Measurements from ENCODE around the gene CELA2B. TPM values are rescaled to one million over a fixed set of nuclear protein-coding genes. Genes with fewer than 3 reads are reported as not detected.

CELA2B gene
- total RNA-seq, 4 donors from 2014 or later = not detected

GRCh38 chr1:15501208-15502032 lies 25.5 kb downstream of the CELA2B start:
- ATAC-seq = peak in 1 of 2 donors; percentile 66

GRCh38 chr1:15504436-15504835 lies 28.5 kb downstream of the CELA2B start:
- ATAC-seq = no peak
- peaks cover 0 to 7% of the 10 kb centered on the region in 2 donors for H3K4me1 ChIP-seq
- H3K27me3 ChIP-seq = no peaks in the 10 kb centered on the region
- in situ Hi-C loops (cut with MboI; ENCODE audit: low sequenced_read_pairs in 4 of 4) = no loop called here
- H3K9me3 ChIP-seq = no peaks in the 10 kb centered on the region
- TF ChIP-seq POLR2A (IDR thresholded peaks at IDR 0.05) = no peak
- TF ChIP-seq CTCF (IDR thresholded peaks at IDR 0.05 in 4 of 5, conservative IDR thresholded peaks at IDR 0.05 in 1 of 5) = no peak
- DNase-seq = no peak
- no peak overlapping the region for H3K4me3 ChIP-seq
- H3K36me3 ChIP-seq = peaks cover 0 to 18% of the 10 kb centered on the region in 2 donors
- no peak overlapping the region for H3K27ac ChIP-seq
- intact Hi-C loops (cut with DNase I; ENCODE audit: low total_unique reads) = no loop called here

More at GRCh38 chr1:15501208-15502032, 25.5 kb downstream of the CELA2B start:
- no peak for DNase-seq
- H3K27me3 ChIP-seq = no peaks in the 10 kb centered on the region
- no peak overlapping the region for H3K4me3 ChIP-seq
- H3K36me3 ChIP-seq = peaks cover 0 to 17% of the 10 kb centered on the region in 2 donors
- H3K9me3 ChIP-seq = no peaks in the 10 kb centered on the region
- TF ChIP-seq POLR2A (IDR thresholded peaks at IDR 0.05) = no peak
- TF ChIP-seq CTCF (IDR thresholded peaks at IDR 0.05 in 4 of 5, conservative IDR thresholded peaks at IDR 0.05 in 1 of 5) = peak; percentile 15 to 69 (median 34)
- H3K27ac ChIP-seq = no peak overlapping the region
- peaks cover 0 to 7% of the 10 kb centered on the region in 2 donors for H3K4me1 ChIP-seq
- intact Hi-C loops (cut with DNase I; ENCODE audit: low total_unique reads) = no loop called here
- in situ Hi-C loops (cut with MboI; ENCODE audit: low sequenced_read_pairs in 4 of 4) = no loop called here

GRCh38 chr1:15506831-15507230 lies 30.9 kb downstream of the CELA2B start:
- ATAC-seq = no peak
- TF ChIP-seq CTCF (IDR thresholded peaks at IDR 0.05 in 4 of 5, conservative IDR thresholded peaks at IDR 0.05 in 1 of 5) (no peak), POLR2A (IDR thresholded peaks at IDR 0.05) (no peak)
- Histone ChIP-seq H3K4me1 (peaks cover 0 to 7% of the 10 kb centered on the region in 2 donors), H3K27me3 (no peaks in the 10 kb centered on the region), H3K36me3 (peaks cover 0 to 18% of the 10 kb centered on the region in 2 donors), H3K27ac (no peak overlapping the region), H3K9me3 (no peaks in the 10 kb centered on the region), H3K4me3 (no peak overlapping the region)
- intact Hi-C loops (cut with DNase I; ENCODE audit: low total_unique reads) = no loop called here
- no peak for DNase-seq
- in situ Hi-C loops (cut with MboI; ENCODE audit: low sequenced_read_pairs in 4 of 4) = no loop called here

GRCh38 chr1:15507278-15507677 lies 31.4 kb downstream of the CELA2B start:
- Histone ChIP-seq H3K9me3 (no peaks in the 10 kb centered on the region), H3K27me3 (no peaks in the 10 kb centered on the region), H3K36me3 (peaks cover 0 to 18% of the 10 kb centered on the region in 2 donors), H3K4me1 (peaks cover 0 to 7% of the 10 kb centered on the region in 2 donors), H3K27ac (no peak overlapping the region), H3K4me3 (no peak overlapping the region)
- in situ Hi-C loops (cut with MboI; ENCODE audit: low sequenced_read_pairs in 4 of 4) (no loop called here), intact Hi-C loops (cut with DNase I; ENCODE audit: low total_unique reads) (no loop called here)
- TF ChIP-seq CTCF (IDR thresholded peaks at IDR 0.05 in 4 of 5, conservative IDR thresholded peaks at IDR 0.05 in 1 of 5) (no peak), POLR2A (IDR thresholded peaks at IDR 0.05) (no peak)
- ATAC-seq (no peak), DNase-seq (no peak)

Measured in gastrocnemius medialis (tissue), 4 donors.